IMR-90 (cell line): Measurements from ENCODE around the gene QKI. TPM values are rescaled to one million over a fixed set of nuclear protein-coding genes. Genes with fewer than 3 reads are reported as not detected.
A peak's percentile ranks its signal among the peaks of the same experiment; 100 is the strongest.

Experiments
- ATAC-seq: fragments of 200-7000 bp; cut with Tn5 transposase; 2 replicates; pipeline ENCODE4 v1.9.1; 2020; ENCODE audit warnings: low read depth, mild to moderate bottlenecking, moderate library complexity
- BruUV-seq: library from RNA; stranded (reverse); fragments of 400-500 nt; replicated peaks from 2 replicates; lab custom pipeline; 2021; lab: Mats Ljungman, UMichigan
- CTCF ChIA-PET: fragments of 300-600 bp; formaldehyde crosslinking; extraction: SDS; loops from one replicate; lab custom pipeline; 2021; ENCODE audit warnings: antibody characterized with exemption; lab: Yijun Ruan, JAX
- POLR2A ChIA-PET: fragments of 300-600 bp; sonication (Branson Sonifier 250); formaldehyde crosslinking; loops from one replicate; lab custom pipeline; 2022; ENCODE audit warnings: antibody characterized with exemption; ENCODE audit not compliant: unreplicated experiment; lab: Charles Lee
- DNase-seq: peaks from one replicate; pipeline ENCODE4 v3.0.0; 2013
- H2AFZ ChIP-seq: replicated peaks from 2 replicates; pipeline ENCODE3; 2013; ENCODE audit warnings: low read length, mild to moderate bottlenecking; ENCODE audit not compliant: poor library complexity
- H2AK5ac ChIP-seq: 2 replicates; pipeline ENCODE4 v1.6.1; 2013; ENCODE audit warnings: low read depth, low read length, inconsistent platforms
- H2AK9ac ChIP-seq: replicated peaks from 2 replicates; pipeline ENCODE3; 2013; ENCODE audit warnings: mild to moderate bottlenecking, low read depth, low read length, moderate library complexity; ENCODE audit not compliant: poor library complexity
- H2BK120ac ChIP-seq: 2 replicates; pipeline ENCODE4 v1.6.1; 2013; ENCODE audit warnings: low read depth, low read length, inconsistent platforms
- H2BK15ac ChIP-seq: 3 replicates; pipeline ENCODE4 v1.6.1; 2013; ENCODE audit warnings: low read depth, low read length, inconsistent platforms
- H2BK20ac ChIP-seq: 2 replicates; pipeline ENCODE4 v1.6.1; 2013; ENCODE audit warnings: low read depth, mild to moderate bottlenecking, inconsistent platforms, low read length, moderate library complexity
- H2BK5ac ChIP-seq: 2 replicates; pipeline ENCODE4 v1.6.1; 2013; ENCODE audit warnings: mild to moderate bottlenecking, low read depth, low read length, inconsistent platforms; ENCODE audit not compliant: poor library complexity, severe bottlenecking
- H3K14ac ChIP-seq: replicated peaks from 2 replicates; pipeline ENCODE4 v1.6.1; 2013; ENCODE audit warnings: low read depth, low read length, inconsistent platforms
- H3K18ac ChIP-seq: 2 replicates; pipeline ENCODE4 v1.6.1; 2013; ENCODE audit warnings: low read depth, low read length, control low read depth
- H3K23ac ChIP-seq: 2 replicates; pipeline ENCODE4 v1.6.1; 2013; ENCODE audit warnings: low read depth, low read length, inconsistent platforms
- H3K27ac ChIP-seq: 2 replicates; pipeline ENCODE4 v1.5.1; 2013; ENCODE audit warnings: mild to moderate bottlenecking, control low read depth, low read length; ENCODE audit not compliant: insufficient read depth
- H3K27me3 ChIP-seq: 2 replicates; pipeline ENCODE4 v1.6.1; 2013; ENCODE audit warnings: low read length; ENCODE audit not compliant: control insufficient read depth, insufficient read depth
- H3K36me3 ChIP-seq: 2 replicates; pipeline ENCODE4 v1.6.1; 2013; ENCODE audit warnings: low read length, mixed read lengths; ENCODE audit not compliant: control insufficient read depth, insufficient read depth
- H3K4ac ChIP-seq: 2 replicates; pipeline ENCODE4 v1.6.1; 2013; ENCODE audit warnings: low read depth, low read length, inconsistent platforms
- H3K4me1 ChIP-seq: 2 replicates; pipeline ENCODE4 v1.6.1; 2013; ENCODE audit warnings: low read length, mixed read lengths; ENCODE audit not compliant: control insufficient read depth, insufficient read depth
- H3K4me2 ChIP-seq: 2 replicates; pipeline ENCODE4 v1.6.1; 2013; ENCODE audit warnings: low read depth, mild to moderate bottlenecking, control low read depth, low read length, moderate library complexity
- H3K4me3 ChIP-seq: 2 replicates; pipeline ENCODE4 v1.5.1; 2013; ENCODE audit warnings: low read depth, mild to moderate bottlenecking, control low read depth, low read length, moderate library complexity; ENCODE audit not compliant: insufficient read depth
- H3K56ac ChIP-seq: 2 replicates; pipeline ENCODE4 v1.6.1; 2013; ENCODE audit warnings: low read length, inconsistent platforms; ENCODE audit not compliant: insufficient read depth; ENCODE audit errors: extremely low read depth
- H3K79me1 ChIP-seq, 2 experiments: 2 replicates each; pipeline ENCODE4 v1.6.1; 2013; ENCODE audit warnings: low read length in 2 of 2, inconsistent platforms in 1 of 2, low read depth in 1 of 2
- H3K9ac ChIP-seq: 2 replicates; pipeline ENCODE4 v1.6.1; 2013; ENCODE audit warnings: low read depth, low read length, control low read depth
- H3K9me1 ChIP-seq: 2 replicates; pipeline ENCODE4 v1.6.1; 2013; ENCODE audit warnings: low read length, inconsistent platforms; ENCODE audit not compliant: insufficient read depth
- H3K9me3 ChIP-seq: 2 replicates; pipeline ENCODE4 v1.6.1; 2013; ENCODE audit warnings: low read length; ENCODE audit not compliant: control insufficient read depth, insufficient read depth
- H4K20me1 ChIP-seq: 2 replicates; pipeline ENCODE4 v1.6.1; 2013; ENCODE audit warnings: low read length, inconsistent platforms; ENCODE audit not compliant: insufficient read depth
- H4K5ac ChIP-seq: 2 replicates; pipeline ENCODE4 v1.6.1; 2013; ENCODE audit warnings: mild to moderate bottlenecking, low read depth, low read length, control low read depth
- H4K8ac ChIP-seq, 2 experiments: 2 replicates each; pipeline ENCODE4 v1.6.1; 2013; ENCODE audit warnings: low read depth in 2 of 2, low read length in 2 of 2, control low read depth in 1 of 2, inconsistent platforms in 1 of 2
- H4K91ac ChIP-seq: 2 replicates; pipeline ENCODE4 v1.6.1; 2013; ENCODE audit warnings: low read depth, low read length, inconsistent platforms; ENCODE audit not compliant: insufficient read depth
- CEBPB ChIP-seq: IDR thresholded peaks from 2 replicates; pipeline ENCODE4 v1.6.1; 2012; ENCODE audit warnings: low read depth, low read length, improper control_type of control experiment
- MAFK ChIP-seq: IDR thresholded peaks from 2 replicates; pipeline ENCODE4 v1.6.1; 2012; ENCODE audit warnings: low read depth, low read length, improper control_type of control experiment
- WGBS, 2 experiments: methylation state at CpG; one replicate each; pipeline versions ENCODE4 v1.1.5 to v1.1.7; 2013; ENCODE audit warnings: missing lambda C conversion rate in 2 of 2; ENCODE audit not compliant: insufficient read length in 1 of 2; ENCODE audit errors: extremely low coverage in 2 of 2; 5-methylcytosine and 5-hydroxymethylcytosine counted together
- dilution Hi-C: fragments of 300-500 bp; cut with HindIII; formaldehyde crosslinking; loops from one replicate; pipeline ENCODE4 v1.14.3; 2018; ENCODE audit warnings: low sequenced_read_pairs; ENCODE audit not compliant: unreplicated experiment
- in situ Hi-C: fragments of 300-500 bp; cut with MboI; formaldehyde crosslinking; loops from 3 replicates; pipeline ENCODE4 v1.14.3; 2019; ENCODE audit warnings: low sequenced_read_pairs, inconsistent platforms, mixed read lengths
- intact Hi-C: fragments of 100-400 bp; cut with micrococcal nuclease; formaldehyde crosslinking; loops from 2 replicates; pipeline ENCODE4 v1.10.0; 2022
- polyA plus RNA-seq, 3 experiments: library from polyadenylated mRNA; depleted of rRNA; stranded (reverse); fragments of >200 nt; gene quantifications; 2 replicates each; pipeline ENCODE4 v1.2.3, GENCODE V29; 2012; ENCODE audit warnings: low replicate concordance in 1 of 3
- total RNA-seq: library from RNA; depleted of rRNA; stranded (reverse); fragments of >200 nt; gene quantifications from 2 replicates; pipeline ENCODE4 v1.2.3, GENCODE V29; 2012

The QKI gene
- total and polyA plus RNA-seq, 2 of the 4 experiments (the other 2 are of a cell fraction), result 112 to 232 TPM

- Histone ChIP-seq H3K4ac (no peak overlapping the region), H3K4me2 (no peak overlapping the region), H3K9ac (no peak overlapping the region), H2AK9ac (no peak overlapping the region), H3K4me3 (no peak overlapping the region), H3K79me1 (peaks cover 3 to 28% of the 10 kb centered on the region in 2 experiments; a peak in 3 of 4 replicates), H3K23ac (no peak overlapping the region), H4K91ac (no peak overlapping the region), H2BK120ac (no peak overlapping the region), H3K27ac (no peak overlapping the region), H4K20me1 (peaks cover 72% of the 10 kb centered on the region), H3K9me3 (no peaks in the 10 kb centered on the region), H3K4me1 (peaks cover 4% of the 10 kb centered on the region; the same call in 1 of the 2 replicates), H2BK5ac (no peak overlapping the region), H3K9me1 (no peaks in the 10 kb centered on the region), H2BK15ac (no peak overlapping the region), H4K8ac (no peak overlapping the region), H4K5ac (no peak overlapping the region), H2BK20ac (no peak overlapping the region), H3K56ac (no peak overlapping the region), H2AFZ (no peak overlapping the region), H3K18ac (no peak overlapping the region), H3K27me3 (no peaks in the 10 kb centered on the region), H2AK5ac (no peak overlapping the region), H3K36me3 (no peaks in the 10 kb centered on the region), H3K14ac (no peak overlapping the region)
- no TSS peak for BruUV-seq
- POLR2A ChIA-PET, result interaction anchor here (0.5 kb wide), 1 partner anchor 444 kb away, joined by 4 read pairs; no protein-coding TSS in a partner anchor
- ATAC-seq (no peak), DNase-seq (no peak)
- dilution Hi-C loops, result no loop called here
- WGBS, 2 experiments, result no CpG with 5 or more reads among the region's 4 CpGs
- in situ Hi-C loops, result loop anchor here (10.0 kb wide), 1 partner anchor 520 kb away; no protein-coding TSS in a partner anchor
- TF ChIP-seq CEBPB, result peak; percentile 81
- no peak for TF ChIP-seq MAFK
- intact Hi-C loops, result loop anchor here (5.0 kb wide), 1 partner anchor 432 kb away; no protein-coding TSS in a partner anchor
- CTCF ChIA-PET, result interaction anchor here (0.6 kb wide), 1 partner anchor 132 kb away, joined by 4 read pairs; no protein-coding TSS in a partner anchor
Observed at GRCh38 chr6:163435023-163435422, 20.5 kb downstream of the QKI start.
